Measurements from ENCODE around the gene EYA2.

The EYA2 gene

GRCh38 chr20:46992640-46993035, 98.0 kb downstream of the EYA2 start:
- TF ChIP-seq, protein P1, sequence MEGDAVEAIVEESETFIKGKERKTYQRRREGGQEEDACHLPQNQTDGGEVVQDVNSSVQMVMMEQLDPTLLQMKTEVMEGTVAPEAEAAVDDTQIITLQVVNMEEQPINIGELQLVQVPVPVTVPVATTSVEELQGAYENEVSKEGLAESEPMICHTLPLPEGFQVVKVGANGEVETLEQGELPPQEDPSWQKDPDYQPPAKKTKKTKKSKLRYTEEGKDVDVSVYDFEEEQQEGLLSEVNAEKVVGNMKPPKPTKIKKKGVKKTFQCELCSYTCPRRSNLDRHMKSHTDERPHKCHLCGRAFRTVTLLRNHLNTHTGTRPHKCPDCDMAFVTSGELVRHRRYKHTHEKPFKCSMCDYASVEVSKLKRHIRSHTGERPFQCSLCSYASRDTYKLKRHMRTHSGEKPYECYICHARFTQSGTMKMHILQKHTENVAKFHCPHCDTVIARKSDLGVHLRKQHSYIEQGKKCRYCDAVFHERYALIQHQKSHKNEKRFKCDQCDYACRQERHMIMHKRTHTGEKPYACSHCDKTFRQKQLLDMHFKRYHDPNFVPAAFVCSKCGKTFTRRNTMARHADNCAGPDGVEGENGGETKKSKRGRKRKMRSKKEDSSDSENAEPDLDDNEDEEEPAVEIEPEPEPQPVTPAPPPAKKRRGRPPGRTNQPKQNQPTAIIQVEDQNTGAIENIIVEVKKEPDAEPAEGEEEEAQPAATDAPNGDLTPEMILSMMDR (IDR thresholded peaks at IDR 0.05; ENCODE audit: insufficient read depth, low read length, missing control alignments), result no peak
- H3K4me3 ChIP-seq (ENCODE audit: low read depth, low read length), result no peak overlapping the region
- ChIA-PET POLR2A (no interaction called here), CTCF (interaction anchor here (0.9 kb wide), 1 partner anchor 9 kb away, joined by 3 read pairs; no protein-coding TSS in a partner anchor)
- no peak for DNase-seq (ENCODE audit: low read depth, low spot score)

GRCh38 chr20:46993465-46994095, 98.9 kb downstream of the EYA2 start:
- ChIA-PET CTCF (no interaction called here), POLR2A (no interaction called here)
- TF ChIP-seq, protein P1 (IDR thresholded peaks at IDR 0.05; ENCODE audit: insufficient read depth, low read length, missing control alignments), result no peak
- DNase-seq (ENCODE audit: low read depth, low spot score), result no peak
- no peak overlapping the region for H3K4me3 ChIP-seq (ENCODE audit: low read depth, low read length)

DNA sequence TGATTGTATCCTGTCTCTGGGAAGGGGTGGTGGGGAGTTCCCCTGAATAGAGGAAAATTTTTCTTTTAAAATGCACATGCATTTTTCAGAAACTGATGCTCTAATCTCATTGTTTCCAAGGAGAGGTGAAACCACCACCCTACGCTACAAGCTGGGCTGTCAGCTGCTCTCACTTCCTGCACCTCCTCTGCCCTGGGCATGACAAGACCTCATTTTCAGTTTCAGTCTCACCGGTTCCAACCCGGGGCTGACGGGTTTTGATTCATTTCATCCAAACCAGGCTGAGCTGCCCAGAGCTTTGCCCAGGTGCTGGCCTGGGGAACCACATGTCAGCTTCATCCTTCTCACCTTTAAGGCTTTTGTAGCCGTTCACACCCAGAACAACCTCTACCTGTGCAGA, 99.7 kb downstream of the EYA2 start:
- ChIA-PET POLR2A (no interaction called here), CTCF (no interaction called here)
- H3K4me3 ChIP-seq (ENCODE audit: low read depth, low read length), result no peak overlapping the region
- no peak for DNase-seq (ENCODE audit: low read depth, low spot score)
- TF ChIP-seq, protein P1 (IDR thresholded peaks at IDR 0.05; ENCODE audit: insufficient read depth, low read length, missing control alignments), result no peak

- CTCF ChIA-PET, result no interaction called here
- H3K4me3 ChIP-seq (ENCODE audit: low read depth, low read length), result no peak overlapping the region
- DNase-seq (ENCODE audit: low read depth, low spot score), result no peak
- POLR2A ChIA-PET, result no interaction called here
- TF ChIP-seq, protein P1 (IDR thresholded peaks at IDR 0.05; ENCODE audit: insufficient read depth, low read length, missing control alignments), result no peak
These were observed 101.0 kb downstream of the EYA2 start for GRCh38 chr20:46995561-46996142.

DNA sequence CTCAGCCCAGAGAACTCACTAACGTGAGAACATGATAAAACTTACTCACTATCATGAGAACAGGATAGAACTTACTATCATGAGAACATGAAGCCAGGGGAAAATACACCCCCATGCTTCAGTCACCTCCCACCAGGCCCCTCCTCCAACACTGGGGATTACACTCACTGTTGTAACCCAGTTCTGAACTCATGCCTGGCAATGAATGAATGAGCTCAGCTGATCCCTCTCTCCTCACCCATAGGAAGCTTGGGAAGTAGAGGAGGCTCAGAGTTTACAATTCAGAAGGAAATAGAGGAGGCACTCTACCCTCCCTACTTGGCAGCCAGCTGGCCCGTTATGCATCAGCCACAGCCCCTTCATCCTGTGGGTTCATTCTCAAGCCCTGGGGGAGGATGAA, 102.5 kb downstream of the EYA2 start:
- TF ChIP-seq, protein P1 (IDR thresholded peaks at IDR 0.05; ENCODE audit: insufficient read depth, low read length, missing control alignments), result no peak
- POLR2A ChIA-PET, result no interaction called here
- DNase-seq (ENCODE audit: low read depth, low spot score), result no peak
- no peak overlapping the region for H3K4me3 ChIP-seq (ENCODE audit: low read depth, low read length)
- CTCF ChIA-PET, result no interaction called here

- H3K4me3 ChIP-seq (ENCODE audit: low read depth, low read length), result no peak overlapping the region
- no peak for DNase-seq (ENCODE audit: low read depth, low spot score)
- POLR2A ChIA-PET, result no interaction called here
- TF ChIP-seq, protein P1 (IDR thresholded peaks at IDR 0.05; ENCODE audit: insufficient read depth, low read length, missing control alignments), result no peak
- CTCF ChIA-PET, result no interaction called here
These were observed 104.0 kb downstream of the EYA2 start for GRCh38 chr20:46998477-46999240.

Measured in AG04449 (cell line).